Stimulated activated CD4-positive, alpha-beta T cell treated with anti-CD3 and anti-CD28 coated beads, Interleukin-1b, Interleukin-23, amount 100 ng/mL, for 48 hours (primary cell): ENCODE measurements around the gene ZNRF4.
"Not testable (repeated sequence)": the region's sequence is repeated elsewhere in the genome, so short reads cannot be mapped to it uniquely, and the experiment has no call there.

Experiments
- DNase-seq: peaks from one replicate; pipeline ENCODE4 v3.0.0-alpha.2; 2020

Gene ZNRF4, protein sequence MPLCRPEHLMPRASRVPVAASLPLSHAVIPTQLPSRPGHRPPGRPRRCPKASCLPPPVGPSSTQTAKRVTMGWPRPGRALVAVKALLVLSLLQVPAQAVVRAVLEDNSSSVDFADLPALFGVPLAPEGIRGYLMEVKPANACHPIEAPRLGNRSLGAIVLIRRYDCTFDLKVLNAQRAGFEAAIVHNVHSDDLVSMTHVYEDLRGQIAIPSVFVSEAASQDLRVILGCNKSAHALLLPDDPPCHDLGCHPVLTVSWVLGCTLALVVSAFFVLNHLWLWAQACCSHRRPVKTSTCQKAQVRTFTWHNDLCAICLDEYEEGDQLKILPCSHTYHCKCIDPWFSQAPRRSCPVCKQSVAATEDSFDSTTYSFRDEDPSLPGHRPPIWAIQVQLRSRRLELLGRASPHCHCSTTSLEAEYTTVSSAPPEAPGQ

DNA sequence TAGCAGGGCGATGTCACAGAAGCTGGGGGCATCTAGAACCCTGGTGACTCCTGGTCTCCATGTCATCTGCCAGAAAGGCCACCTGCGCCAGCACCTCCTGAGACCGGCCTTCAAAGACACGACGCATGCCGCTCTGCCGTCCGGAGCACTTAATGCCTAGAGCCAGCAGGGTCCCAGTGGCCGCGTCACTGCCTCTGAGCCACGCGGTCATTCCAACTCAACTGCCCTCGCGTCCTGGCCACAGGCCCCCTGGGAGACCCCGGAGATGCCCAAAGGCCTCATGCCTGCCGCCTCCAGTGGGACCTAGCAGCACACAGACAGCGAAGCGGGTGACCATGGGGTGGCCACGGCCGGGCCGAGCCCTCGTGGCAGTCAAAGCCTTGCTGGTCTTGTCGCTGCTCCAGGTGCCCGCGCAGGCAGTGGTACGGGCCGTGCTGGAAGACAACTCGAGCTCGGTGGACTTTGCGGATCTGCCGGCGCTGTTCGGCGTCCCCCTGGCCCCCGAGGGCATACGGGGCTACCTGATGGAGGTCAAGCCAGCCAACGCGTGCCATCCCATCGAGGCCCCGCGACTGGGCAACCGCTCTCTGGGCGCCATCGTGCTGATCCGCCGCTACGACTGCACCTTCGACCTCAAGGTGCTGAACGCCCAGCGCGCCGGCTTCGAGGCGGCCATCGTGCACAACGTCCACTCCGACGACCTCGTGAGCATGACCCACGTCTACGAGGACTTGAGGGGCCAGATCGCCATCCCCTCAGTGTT lies at the start of gene ZNRF4:
Gene ZNRF4, plus strand, starts transcription at position 51 of the 763 bp plus-strand sequence. Its CDS starts 75 bp downstream, at position 126.
- no peak for DNase-seq

DNA sequence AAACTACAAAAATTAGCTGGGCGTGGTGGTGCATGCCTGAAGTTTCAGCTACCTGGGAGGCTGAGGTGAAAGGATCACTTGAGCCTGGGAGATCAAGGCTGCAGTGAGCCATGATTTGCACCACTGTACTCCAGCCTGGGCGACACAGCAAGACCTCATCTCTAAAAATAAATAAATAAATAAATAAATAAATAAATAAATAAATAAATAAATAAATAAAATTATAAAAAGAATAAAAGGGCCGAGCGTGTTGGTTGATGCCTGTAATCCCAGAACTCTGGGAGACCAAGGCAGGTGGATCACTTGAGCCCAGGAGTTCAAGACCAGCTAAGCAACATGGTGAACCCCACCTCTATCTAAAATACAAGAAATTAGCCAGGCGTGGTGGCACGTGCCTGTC lies 49.0 kb upstream of the ZNRF4 start:
- not testable (repeated sequence) for DNase-seq

DNA sequence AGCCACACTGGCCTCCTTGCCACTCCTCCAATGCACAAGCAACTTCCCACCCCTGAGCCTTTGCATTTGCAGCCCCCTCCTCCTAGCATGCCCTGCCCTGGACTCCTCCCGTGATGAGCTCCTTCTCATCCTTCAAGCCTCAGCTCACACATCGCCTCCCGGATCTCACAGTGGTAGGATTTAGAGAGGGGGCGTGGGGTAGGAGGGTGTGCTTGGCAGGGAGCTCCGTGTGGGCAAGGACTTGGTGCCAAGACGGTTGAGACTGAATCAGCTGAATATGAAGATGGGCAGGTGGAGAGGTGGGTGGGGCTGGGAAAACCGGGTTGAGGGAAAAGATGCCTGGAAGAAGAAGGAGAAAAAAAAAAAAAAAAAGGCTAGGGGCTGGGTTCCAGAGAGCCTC lies 48.4 kb upstream of the ZNRF4 start:
- no peak for DNase-seq

DNA sequence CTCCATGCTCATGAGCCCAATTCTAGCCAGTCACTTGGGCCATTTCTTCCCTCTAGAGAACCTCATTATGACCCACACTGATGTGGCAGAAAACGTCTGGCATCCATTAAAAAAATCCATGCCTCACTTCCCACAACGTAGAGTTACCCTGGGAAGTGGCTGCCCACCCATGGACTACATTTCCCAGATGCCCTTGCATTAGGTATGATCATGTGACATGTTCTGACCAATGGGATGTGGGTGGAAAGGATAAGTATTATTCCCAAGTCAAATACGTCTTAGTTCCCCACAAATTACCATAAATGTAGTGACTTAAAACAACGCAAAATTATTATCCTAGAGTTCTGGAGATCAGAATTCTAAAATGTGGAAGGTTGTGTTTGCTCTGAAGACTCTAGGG lies 47.9 kb upstream of the ZNRF4 start:
- DNase-seq, result no peak

DNA sequence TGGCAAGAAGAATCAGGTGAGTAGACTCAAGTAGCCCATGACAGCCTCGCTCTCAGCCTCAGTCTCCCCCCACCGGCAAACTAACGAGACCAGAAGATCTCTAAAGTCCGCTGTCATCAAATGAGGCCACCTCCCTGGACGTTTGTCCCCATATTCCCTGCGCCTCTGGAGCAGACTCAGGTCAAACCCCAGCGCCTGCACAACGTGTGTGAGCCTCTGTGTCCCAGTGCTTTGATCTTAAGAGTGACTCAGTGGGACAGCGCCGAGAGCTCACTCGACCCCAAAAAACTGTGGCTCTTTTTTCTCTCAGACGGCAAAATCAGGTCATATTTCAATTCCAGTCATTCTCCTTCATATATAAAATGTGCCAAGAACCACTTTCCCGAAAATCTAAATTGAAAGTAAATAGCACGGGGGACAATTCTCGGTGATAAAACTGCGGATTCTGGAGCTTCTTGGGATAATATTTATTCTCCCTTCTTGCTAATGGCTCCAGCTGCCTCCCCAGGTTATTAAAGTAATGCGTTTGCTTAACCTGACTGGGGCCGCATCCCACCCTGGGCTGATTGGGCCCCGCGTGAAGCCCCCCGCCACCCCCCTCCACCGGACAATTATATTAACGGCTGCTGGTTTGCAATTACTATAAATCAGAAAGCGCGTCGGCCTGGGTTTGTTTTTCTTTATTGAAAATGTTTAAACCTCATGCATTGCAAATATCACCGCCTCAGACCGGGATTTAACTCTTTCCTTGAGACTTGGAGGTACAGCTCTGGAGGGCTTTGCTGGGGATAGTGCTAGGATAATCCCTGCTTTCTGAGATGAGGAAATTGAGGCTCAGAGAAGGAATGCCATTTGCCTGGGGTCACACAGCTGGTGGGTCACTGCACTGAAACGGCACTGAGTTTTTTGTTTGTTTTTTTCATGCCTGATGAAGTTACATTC lies 37.5 kb upstream of the ZNRF4 start:
- no peak for DNase-seq

DNA sequence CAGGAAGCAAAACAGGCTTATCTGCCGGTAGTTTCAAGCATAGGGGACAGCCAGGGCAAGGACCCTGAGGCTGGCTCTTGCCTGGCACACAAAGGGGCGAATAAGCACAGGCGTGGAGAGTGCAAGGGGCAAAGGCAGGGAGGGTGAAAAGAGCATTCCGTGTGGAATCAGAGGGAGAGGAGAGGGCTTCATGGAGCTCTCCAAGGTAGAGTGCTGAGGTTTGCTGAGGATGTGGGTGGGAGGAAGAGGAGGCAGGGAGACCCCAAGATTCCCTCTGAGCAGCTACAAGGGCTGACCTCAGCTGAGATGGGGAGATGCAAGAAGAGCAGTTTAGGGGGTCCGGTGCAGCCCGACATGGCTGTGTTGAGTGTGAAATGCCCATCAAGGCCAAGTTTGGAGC lies 36.5 kb upstream of the ZNRF4 start:
- no peak for DNase-seq

DNA sequence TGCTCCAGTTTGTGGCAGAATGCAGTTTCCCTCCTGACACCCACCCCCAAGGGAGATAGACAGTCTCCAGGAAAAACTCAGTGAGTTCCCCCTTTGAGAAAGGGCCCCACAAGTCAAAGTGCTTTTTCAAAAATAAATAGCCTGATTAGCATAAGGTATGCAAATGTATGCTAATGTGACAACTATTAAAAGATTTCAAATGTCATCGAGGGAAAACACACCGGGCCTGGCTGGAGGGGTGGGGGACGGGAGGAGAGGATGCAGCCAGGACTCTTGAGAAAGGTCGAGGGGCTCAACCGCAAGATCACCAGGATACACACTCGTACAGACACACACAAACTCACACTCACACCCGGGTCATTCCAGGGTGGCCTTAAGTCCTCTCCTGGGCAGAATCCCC lies 34.3 kb upstream of the ZNRF4 start:
- DNase-seq, result no peak

DNA sequence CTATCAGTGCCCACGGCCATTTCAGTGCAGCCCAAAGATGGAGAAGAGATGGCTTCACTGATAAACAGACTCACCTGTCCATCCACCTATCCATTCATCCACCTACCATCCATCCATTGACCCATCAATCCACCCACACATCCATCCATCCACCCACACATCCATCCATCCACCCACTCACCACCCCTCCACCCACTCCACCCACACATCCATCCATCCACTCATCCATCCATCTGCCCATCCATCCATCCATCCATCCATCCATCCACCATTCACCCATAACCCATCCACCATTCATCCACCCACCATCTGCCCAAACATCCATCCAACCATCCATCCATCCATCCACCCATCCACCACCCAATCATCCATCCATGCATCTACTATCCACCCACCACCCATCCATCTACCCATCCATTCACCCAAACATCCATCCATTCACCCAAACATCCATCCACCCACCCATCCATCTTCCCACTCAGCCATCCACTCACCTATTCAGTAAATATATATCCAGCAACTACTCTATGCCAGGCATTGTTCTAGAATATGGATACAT lies 31.6 kb upstream of the ZNRF4 start:
- DNase-seq, result no peak

DNA sequence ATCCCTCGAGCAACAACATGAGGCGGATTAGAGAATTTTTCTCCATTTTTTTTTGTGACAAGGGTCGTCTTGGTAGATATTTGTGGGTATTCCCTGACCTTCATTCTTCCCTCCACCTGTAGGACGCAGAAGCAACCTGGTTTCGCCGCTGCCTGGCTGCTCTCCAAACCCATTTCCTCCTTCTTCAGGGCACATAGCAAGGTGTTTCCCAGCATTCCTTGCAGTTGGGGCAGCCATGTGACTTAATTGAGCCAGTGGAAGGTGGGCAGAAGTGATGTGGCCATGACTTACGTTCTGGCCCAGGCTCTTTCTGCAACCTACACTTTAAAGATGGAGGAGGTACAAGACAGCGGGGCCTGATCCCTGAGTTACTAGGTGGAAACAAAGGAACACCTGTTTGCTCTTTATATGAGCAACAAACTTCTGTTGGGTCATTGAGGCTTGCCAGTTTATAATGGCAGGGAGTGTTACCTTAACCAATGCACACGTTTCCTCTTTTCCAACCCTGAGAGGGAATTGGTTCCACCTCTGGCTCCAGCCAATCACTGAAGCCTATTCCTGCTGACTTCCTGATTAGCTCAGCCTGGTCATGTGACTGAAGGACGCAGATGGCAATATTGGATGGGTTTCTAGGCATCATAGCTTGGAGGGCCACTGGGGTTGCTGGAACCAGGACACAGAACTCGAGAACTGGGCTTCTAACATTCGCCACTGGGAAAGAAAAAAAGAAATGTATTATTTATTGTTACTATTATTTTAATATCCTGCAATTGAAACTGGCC lies 30.8 kb upstream of the ZNRF4 start:
- DNase-seq, result no peak

DNA sequence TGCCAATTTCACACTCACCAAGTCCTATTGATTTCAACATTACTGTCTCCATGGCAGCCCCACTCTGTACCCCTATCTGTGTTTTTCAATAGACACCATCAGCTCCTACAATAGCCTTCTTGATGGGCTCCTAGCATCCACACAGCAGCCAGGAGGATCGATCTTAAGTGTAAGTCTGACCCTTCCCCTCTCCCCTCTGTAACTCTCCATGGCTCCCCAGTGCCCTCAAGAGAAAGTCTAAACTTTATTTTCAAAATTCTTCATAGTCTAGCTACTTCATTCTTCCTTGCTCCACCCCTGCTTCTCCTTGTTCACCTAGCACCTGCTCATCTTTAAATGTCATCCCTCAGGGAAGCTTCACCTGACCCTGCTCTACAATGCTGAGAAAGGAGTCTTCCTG lies 30.0 kb upstream of the ZNRF4 start:
- no peak for DNase-seq

DNA sequence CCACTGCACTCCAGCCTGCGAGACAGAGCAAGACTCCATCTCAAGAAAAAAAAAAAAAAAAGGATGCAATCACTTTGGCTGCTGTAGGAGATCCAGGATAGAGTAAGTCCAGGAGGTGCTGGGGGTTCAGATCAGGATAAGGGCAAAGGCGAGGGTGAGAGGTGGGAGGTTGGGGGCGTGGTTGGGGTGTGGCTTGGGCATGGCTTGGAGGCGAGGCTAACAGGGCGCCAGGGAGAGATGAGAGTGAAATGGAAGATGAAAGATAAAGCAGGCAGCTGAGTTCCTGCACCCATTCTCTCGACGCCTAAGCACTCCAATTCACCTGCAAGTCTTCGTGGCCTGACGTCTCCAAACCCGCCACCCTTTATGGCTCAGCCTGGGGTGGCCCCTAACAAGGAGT lies 25.0 kb upstream of the ZNRF4 start:
- DNase-seq, result no peak

DNA sequence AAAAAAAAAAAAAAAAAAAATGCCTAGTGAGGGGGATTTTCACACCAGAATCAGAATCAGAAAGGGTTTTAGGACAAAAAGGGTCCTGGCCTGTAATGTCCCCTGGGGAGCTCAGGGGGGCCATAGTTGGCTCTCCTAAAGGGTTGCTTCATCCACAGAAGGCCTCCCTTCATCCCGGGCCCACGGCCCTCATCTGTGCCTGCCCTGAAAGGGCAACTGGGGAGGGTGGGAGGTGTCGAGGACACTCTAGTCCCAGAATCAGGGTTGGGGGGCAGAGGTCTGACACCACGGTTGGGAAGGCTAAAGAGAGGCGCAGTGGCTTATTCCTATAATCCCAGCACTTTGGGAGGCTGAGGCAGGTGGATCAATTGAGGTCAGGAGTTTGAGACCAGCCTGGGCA lies 22.5 kb upstream of the ZNRF4 start:
- no peak for DNase-seq

DNA sequence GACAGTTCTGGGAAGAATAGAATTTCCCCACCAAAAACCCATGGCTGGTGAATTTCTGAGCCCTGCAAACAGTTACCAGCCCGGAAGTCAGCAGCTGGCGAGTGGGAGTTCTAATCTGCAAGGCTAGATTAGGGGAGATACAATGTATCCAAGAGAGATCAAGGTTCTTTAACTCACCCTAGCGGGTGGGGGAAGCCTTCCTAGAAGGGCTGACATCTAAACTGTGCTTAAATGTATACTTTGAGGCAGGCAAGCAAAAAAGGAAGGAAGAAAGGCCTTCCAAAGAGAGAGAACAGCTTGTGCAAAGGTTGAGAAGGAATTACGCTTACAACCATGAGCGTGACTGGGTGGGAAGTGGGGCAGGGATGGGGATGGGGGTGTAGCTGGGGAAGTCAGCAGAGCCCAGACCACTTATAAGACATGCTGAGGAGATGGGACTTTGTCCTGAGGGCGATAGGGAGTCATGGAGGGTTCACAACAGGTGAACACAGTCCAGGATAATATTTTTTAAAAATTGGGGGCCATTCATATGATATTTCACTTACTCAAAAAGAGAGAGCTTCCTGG lies 20.8 kb upstream of the ZNRF4 start:
- no peak for DNase-seq

DNA sequence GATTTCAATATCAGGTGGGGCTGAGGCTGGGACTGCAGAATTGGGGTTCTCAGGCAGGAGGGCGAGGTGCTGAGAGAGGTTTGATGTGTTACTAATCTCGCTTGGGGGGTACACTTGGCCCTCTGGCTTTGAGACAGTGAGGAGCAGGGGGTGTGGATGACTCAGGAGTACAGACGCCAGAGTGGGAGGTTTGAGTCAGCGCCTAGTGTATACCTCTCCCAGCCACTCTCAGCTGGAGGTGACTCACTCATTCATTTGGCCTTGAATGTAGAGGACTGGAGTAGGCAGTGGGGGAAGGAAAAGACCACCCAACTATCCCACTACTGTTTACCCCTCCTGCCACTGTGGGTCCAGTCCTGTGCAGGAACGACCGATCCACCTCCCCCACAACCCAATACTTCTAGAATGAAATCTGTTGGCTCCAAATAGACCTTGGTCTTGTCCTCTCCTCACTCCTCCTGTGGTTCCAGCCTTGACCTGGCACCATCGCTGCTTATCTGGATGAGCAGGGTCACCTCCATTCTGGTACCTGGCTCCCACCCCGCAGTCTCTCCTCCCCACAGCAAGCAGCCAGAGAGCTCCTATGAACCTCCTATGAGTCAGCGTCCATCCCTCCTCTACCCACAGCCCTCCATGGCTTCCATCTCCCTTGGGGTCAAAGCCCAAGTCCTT lies 20.1 kb upstream of the ZNRF4 start:
- peak; percentile 71 for DNase-seq

DNA sequence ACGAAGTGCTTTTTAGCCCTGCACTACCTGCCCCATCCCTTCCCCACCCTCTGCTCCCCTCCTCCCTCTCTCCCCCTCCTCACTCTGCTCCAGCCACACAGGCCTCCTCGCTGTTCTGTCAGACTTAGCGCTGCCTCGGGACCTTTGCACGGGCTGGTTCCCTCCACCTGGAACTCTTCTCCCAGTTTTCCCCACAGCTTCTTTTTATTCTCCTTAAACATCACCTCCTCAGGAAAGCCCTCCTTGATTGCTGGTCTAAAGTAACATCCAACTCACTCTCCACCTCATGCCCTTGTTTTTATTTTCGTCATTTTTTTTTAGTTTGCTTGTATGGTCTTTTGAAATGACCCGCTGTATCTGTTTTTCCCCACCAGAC lies 19.6 kb upstream of the ZNRF4 start:
- DNase-seq, result no peak

DNA sequence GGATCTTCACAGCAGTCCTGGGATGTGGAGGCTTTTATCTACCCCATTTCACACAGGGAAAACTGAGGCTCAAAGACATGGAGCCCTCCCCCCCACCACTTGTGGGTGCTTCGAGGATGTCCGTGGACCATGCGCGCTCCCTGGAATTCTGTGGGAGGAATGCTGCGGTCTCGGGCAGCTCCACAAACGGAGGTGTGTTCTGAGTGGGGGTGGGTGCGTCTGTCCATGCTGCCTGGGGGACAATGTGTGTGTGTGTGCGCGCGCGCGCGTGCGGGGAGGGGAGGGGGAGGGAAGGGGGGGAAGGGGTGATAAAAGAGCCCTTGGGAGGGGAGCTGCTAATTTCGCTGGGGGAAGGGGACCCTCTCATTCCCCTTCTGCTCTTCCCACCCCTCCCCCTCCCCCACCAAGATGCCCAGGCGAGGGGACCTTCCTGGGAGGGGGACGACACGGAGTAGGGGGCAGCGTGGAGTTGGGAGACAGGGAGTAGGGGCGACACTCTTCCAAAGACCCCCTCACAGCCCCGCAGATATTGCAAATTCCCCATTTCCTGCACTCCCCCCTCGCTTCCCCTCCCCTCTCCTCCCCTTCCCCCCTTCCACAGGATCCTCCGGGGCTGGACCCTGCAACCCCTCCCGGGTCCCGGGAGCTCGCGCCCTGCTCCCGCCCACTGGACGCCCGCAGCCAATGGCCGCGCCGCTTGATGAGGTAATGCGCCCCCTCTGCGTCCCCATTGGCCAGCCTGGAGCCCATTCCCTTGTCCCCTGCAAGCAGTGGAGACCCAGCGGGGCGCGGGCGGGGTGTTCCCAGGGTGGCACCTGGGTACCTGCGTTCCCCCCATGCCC lies 18.9 kb upstream of the ZNRF4 start:
- no peak for DNase-seq

DNA sequence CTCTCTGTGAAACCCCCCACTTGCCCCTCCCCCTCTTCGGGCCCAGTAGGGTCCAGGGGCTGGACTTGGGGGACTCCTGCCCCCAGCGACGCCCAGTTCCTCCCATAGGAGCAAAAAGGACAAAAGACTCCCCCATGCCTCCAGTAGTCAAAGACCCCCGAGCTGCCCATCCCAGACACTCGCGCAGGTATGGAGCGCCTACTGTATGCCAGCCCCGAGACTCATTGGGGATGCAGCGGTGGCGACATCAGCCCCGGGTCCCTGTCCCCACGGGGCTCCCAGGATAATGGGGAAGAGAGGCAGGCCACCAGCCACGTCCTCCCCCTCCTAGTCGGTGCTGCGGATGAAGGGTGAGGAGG lies 18.3 kb upstream of the ZNRF4 start:
- no peak for DNase-seq

DNA sequence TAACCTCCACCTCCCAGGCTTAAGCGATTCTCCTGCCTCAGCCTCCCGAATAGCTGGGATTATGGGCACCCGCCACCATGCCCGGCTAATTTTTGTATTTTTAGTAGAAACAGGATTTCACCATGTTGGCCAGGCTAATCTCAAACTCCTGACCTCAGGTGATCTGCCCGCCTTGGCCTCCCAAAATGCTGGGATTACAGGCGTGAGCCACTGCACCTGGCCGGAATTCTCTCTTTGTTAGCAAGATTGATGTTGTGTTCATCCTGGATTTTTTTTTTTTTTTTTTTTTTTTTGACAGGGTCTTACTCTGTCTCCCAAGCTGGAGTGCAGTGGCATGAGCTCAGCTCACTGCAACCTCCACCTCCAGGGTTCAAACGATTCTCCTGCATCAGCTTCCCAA lies 16.5 kb upstream of the ZNRF4 start:
- not testable (repeated sequence) for DNase-seq

DNA sequence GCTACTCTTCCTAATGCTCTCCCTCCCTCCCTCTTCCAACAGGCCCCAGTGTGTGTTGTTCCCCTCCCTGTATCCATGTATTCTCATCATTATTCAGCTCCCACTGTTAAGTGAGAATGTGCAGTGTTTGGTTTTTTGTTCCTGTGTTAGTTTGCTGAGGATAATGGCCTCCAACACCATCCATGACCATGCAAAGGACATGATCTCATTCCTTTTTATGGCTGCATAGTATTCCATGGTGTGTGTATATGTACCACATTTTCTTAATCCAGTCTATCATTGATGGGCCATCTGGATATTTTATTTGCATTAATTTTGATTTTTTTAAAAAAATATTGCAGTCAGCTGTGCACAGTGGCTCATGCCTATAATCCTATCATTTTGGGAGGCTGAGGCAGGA lies 15.8 kb upstream of the ZNRF4 start:
- DNase-seq, result no peak

DNA sequence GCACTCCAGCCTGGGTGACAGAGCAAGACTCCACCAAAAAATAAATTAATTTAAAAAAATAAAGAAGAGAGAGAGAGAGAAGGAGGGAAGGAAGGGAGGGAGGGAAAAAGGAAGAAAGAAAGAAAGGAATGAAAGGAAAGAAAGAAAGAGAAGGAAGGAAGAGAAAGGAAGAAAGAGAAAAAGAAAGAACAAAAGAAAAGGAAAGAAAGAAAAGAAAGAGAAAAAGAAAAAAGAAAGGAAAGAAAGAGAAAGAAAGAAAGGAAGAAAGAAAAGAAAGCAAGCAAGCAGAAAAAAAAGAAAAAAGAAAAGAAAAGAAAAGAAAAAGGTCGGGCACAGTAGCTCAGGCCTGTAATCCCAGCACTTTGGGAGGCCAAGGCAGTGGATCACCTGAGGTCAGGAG lies 14.9 kb upstream of the ZNRF4 start:
- no peak for DNase-seq
